HepG2 (cell line): ENCODE measurements around the gene DCST2. TPM values are rescaled to one million over a fixed set of nuclear protein-coding genes. Genes with fewer than 3 reads are reported as not detected.

Experiments used
- ATAC-seq: fragments of 200-7000 bp; cut with Tn5 transposase; 3 replicates; pipeline ENCODE4 v1.9.1; 2020; ENCODE audit warnings: mild to moderate bottlenecking, moderate library complexity
- BruUV-seq: library from RNA; stranded (reverse); fragments of 400-500 nt; replicated peaks from 2 replicates; lab custom pipeline; 2021; lab: Mats Ljungman, UMichigan
- CTCF ChIA-PET: fragments of 300-600 bp; formaldehyde crosslinking; extraction: SDS; loops from one replicate; lab custom pipeline; 2021; ENCODE audit warnings: low total read pairs, inconsistent platforms, low intra/inter-chr PET ratio; lab: Yijun Ruan, JAX
- POLR2A ChIA-PET: fragments of 350-600 bp; sonication (Branson Sonifier 250); formaldehyde crosslinking; loops from one replicate; lab custom pipeline; 2020; ENCODE audit warnings: antibody characterized with exemption, inconsistent platforms; lab: Yijun Ruan, JAX
- DNase-seq: peaks from one replicate; pipeline ENCODE4 v3.0.0-alpha.2; 2015; ENCODE audit warnings: low spot score
- FAIRE-seq: peaks from 3 replicates; lab custom pipeline; 2011; peaks lifted over from hg19 to GRCh38; lab: Jason Lieb, UNC
- H2AFZ ChIP-seq: one replicate; pipeline ENCODE4 v1.6.1; 2011; ENCODE audit warnings: low read length, inconsistent platforms
- H3K27ac ChIP-seq: fragments of 300-600 bp; 3 replicates; pipeline ENCODE4 v1.8.0; 2011; ENCODE audit warnings: mixed run types, mild to moderate bottlenecking, mixed read lengths, low read length, inconsistent platforms; ENCODE audit not compliant: insufficient read depth; ENCODE audit errors: extremely low read length
- H3K27me3 ChIP-seq, 2 experiments: fragments of 200-600 bp in 1 of 2; 2 replicates in 1 of 2; 3 replicates in 1 of 2; pipeline versions ENCODE4 v1.6.0 to v1.8.0; 2011; ENCODE audit warnings: low read length in 2 of 2, mild to moderate bottlenecking in 2 of 2, moderate library complexity in 2 of 2, inconsistent platforms in 1 of 2; ENCODE audit not compliant: insufficient read depth in 2 of 2, control insufficient read depth in 1 of 2
- H3K36me3 ChIP-seq, 2 experiments: fragments of 200-600 bp in 1 of 2; replicated peaks in 1 of 2; 2 replicates in 1 of 2; 3 replicates in 1 of 2; pipeline versions ENCODE4 v1.5.1 to v1.8.0; 2011; ENCODE audit warnings: low read length in 2 of 2, inconsistent platforms in 1 of 2; ENCODE audit not compliant: insufficient read depth in 2 of 2, control insufficient read depth in 1 of 2
- H3K4me1 ChIP-seq: 2 replicates; pipeline ENCODE4 v1.5.1; 2012; ENCODE audit warnings: low read length, inconsistent platforms; ENCODE audit not compliant: insufficient read depth
- H3K4me2 ChIP-seq: 2 replicates; pipeline ENCODE4 v1.6.0; 2011; ENCODE audit warnings: low read depth, low read length, inconsistent platforms
- H3K4me3 ChIP-seq, 3 experiments: fragments of 200-600 bp in 1 of 3; sonication (generic), shearing (Covaris generic) in 1 of 3; replicated peaks in 1 of 3; 2 replicates each; pipeline ENCODE4 v1.5.1; 2011 to 2016; ENCODE audit warnings: low read length in 3 of 3, inconsistent platforms in 2 of 3, low read depth in 2 of 3, mild to moderate bottlenecking in 2 of 3, control low read depth in 1 of 3, mixed read lengths in 1 of 3; ENCODE audit not compliant: insufficient read depth in 1 of 3
- H3K79me2 ChIP-seq: one replicate; pipeline ENCODE4 v1.6.1; 2011; ENCODE audit warnings: low read length, inconsistent platforms; ENCODE audit not compliant: insufficient read depth
- H3K9ac ChIP-seq: 2 replicates; pipeline ENCODE4 v1.6.0; 2011; ENCODE audit warnings: mild to moderate bottlenecking, low read depth, low read length, inconsistent platforms; ENCODE audit not compliant: insufficient read depth
- H3K9me3 ChIP-seq: 2 replicates; pipeline ENCODE4 v1.5.1; 2012; ENCODE audit warnings: mild to moderate bottlenecking, low read length
- H4K20me1 ChIP-seq: 2 replicates; pipeline ENCODE4 v1.6.0; 2011; ENCODE audit warnings: inconsistent platforms, mild to moderate bottlenecking, low read length, moderate library complexity; ENCODE audit not compliant: insufficient read depth
- AGO2 ChIP-seq: fragments of 200-400 bp; formaldehyde crosslinking; optimal IDR thresholded peaks from 2 replicates; pipeline ENCODE3; 2017; ENCODE audit warnings: mild to moderate bottlenecking, low read depth, low read length, moderate library complexity
- AKAP8 ChIP-seq: sonication (generic); formaldehyde crosslinking; IDR thresholded peaks from 2 replicates; pipeline ENCODE4 v1.5.1; 2020; ENCODE audit warnings: mild to moderate bottlenecking, missing genetic modification reagents
- CREM ChIP-seq, 2 experiments: sonication (generic) in 1 of 2; formaldehyde crosslinking in 1 of 2; IDR thresholded peaks; 2 replicates each; pipeline versions ENCODE4 v1.4.0 to v1.6.1; 2016 to 2020; ENCODE audit warnings: antibody characterized with exemption in 1 of 2, mild to moderate bottlenecking in 1 of 2, missing genetic modification reagents in 1 of 2
- CTCF ChIP-seq: sonication (generic); formaldehyde crosslinking; IDR thresholded peaks from 2 replicates; pipeline ENCODE4 v1.5.0; 2020; ENCODE audit warnings: mild to moderate bottlenecking, missing genetic modification reagents, moderate library complexity
- SIN3A ChIP-seq: IDR thresholded peaks from 2 replicates; pipeline ENCODE4 v1.6.1; 2011; ENCODE audit warnings: low read depth, mild to moderate bottlenecking, control low read depth, low read length, borderline replicate concordance
- ZNF251 ChIP-seq: sonication (generic); formaldehyde crosslinking; IDR thresholded peaks from 2 replicates; pipeline ENCODE4 v1.9.0; 2021; ENCODE audit warnings: mild to moderate bottlenecking, missing genetic modification reagents
- ZNF770 ChIP-seq: sonication (generic); formaldehyde crosslinking; IDR thresholded peaks from 2 replicates; pipeline ENCODE4 v1.5.0; 2020; ENCODE audit warnings: mild to moderate bottlenecking, missing genetic modification reagents
- WGBS: methylation state at CpG from one replicate; pipeline ENCODE4 v1.1.6; 2017; ENCODE audit warnings: low lambda C conversion rate; 5-methylcytosine and 5-hydroxymethylcytosine counted together
- in situ Hi-C: cut with HindIII; loops from 2 replicates; pipeline ENCODE4 v1.10.0; 2017; ENCODE audit warnings: low pct_unique_long_range_greater_than_20kb; ENCODE audit not compliant: extremely low pct_ligation_motif_present
- intact Hi-C: fragments of 100-400 bp; cut with micrococcal nuclease; formaldehyde crosslinking; loops from one replicate; pipeline ENCODE4 v1.10.0; 2022; ENCODE audit not compliant: unreplicated experiment
- polyA plus RNA-seq, 8 experiments: library from polyadenylated mRNA; depleted of rRNA in 3 of 8; stranded (reverse) in 7 of 8; unstranded in 1 of 8; fragments of >200 nt; fragmentation: Illumina TruSeq in 4 of 8; extraction: Trizol in 4 of 8; gene quantifications; 2 replicates each; pipeline versions ENCODE4 v1.2.1 to v1.2.3, GENCODE V29; 2011 to 2016; ENCODE audit warnings: low read depth in 4 of 8, missing spikeins in 1 of 8, mixed read lengths in 1 of 8; ENCODE audit not compliant: insufficient read depth in 1 of 8
- total RNA-seq, 5 experiments: library from RNA; depleted of rRNA; stranded (reverse); fragments of >200 nt; fragmentation: Illumina TruSeq; extraction: Trizol; gene quantifications; 2 replicates each; pipeline ENCODE4 v1.2.3, GENCODE V29; 2016; ENCODE audit warnings: low read depth in 1 of 5

DCST2 gene
- total and polyA plus RNA-seq, 2 of the 13 experiments (the other 11 are each of a cell fraction or from before 2014, with no cell fraction given) = 0.74 TPM; not detected in 1

GRCh38 chr1:154998818-154999570 lies 34.6 kb downstream of the DCST2 start (continued):
- TF ChIP-seq AGO2 (peak; percentile 54), CREM (IDR thresholded peaks at IDR 0.05) (no peak), CREM (CRISPR knock-in tag; IDR thresholded peaks at IDR 0.05) (no peak), SIN3A (no peak)

DNA sequence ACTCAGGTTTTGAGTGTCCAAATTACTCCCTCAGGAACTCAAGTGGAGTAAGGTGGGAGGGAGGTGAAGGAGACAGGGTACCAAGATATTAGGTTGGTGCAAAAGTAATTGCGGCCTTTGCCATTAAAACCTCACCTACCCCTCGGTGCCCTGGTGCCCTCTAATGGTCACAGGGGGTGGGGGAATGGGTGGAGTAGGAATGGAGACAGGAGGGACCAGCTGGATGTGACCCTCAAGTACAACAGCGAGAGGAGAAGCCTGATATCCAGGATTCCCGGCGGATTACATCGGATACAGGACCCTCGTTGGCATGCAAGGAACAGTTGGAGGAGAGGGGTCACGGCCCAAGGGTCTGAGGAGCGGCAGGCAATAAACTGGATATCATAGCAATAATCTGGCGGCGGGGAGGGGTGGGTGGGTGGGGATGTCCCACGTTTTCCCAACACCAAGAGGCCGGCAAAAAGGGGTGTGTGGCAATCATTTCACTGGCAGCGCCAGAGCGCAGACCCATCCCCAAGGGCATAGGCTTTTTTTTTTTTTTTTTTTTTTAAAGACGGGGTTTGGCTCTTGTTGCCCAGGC lies 35.3 kb downstream of the DCST2 start:
- WGBS = 88% methylated on average over 16 of the region's 16 CpGs
- no peak for DNase-seq
- Histone ChIP-seq H3K9ac (no peak overlapping the region), H3K9me3 (no peaks in the 10 kb centered on the region), H3K4me1 (peaks cover 18% of the 10 kb centered on the region), H3K4me2 (no peak overlapping the region), H3K4me3 (no peak overlapping the region), H2AFZ (no peak overlapping the region), H3K36me3 (no peaks in the 10 kb centered on the region), H3K27me3 (no peaks in the 10 kb centered on the region; a peak in 1 of 5 replicates), H3K27ac (no peak overlapping the region), H3K79me2 (peaks cover 7% of the 10 kb centered on the region), H4K20me1 (no peaks in the 10 kb centered on the region)
- no peak for ATAC-seq
- no peak for FAIRE-seq
- peak; percentile 39 for TF ChIP-seq CTCF
- no peak for TF ChIP-seq ZNF251
- TF ChIP-seq ZNF770 = no peak
- peak; percentile 2; the same call in 1 of the 2 replicates for TF ChIP-seq AKAP8
- BruUV-seq = no TSS peak
- ChIA-PET POLR2A (interaction anchor here (3.9 to 6.7 kb wide), 2 partner anchors 25 to 43 kb away, joined by 21 to 86 read pairs; partner anchors contain the start of gene PBXIP1), CTCF (interaction anchor here (2.8 to 6.8 kb wide), 2 partner anchors 19 to 92 kb away, joined by 11 to 54 read pairs; no protein-coding TSS in a partner anchor)
- in situ Hi-C loops = loop anchor here (5.0 kb wide), 1 partner anchor 36 kb away; the partner anchor contains the start of gene PYGO2
- intact Hi-C loops = loop anchor here (5.0 kb wide), 1 partner anchor 64 kb away; the partner anchor contains the start of gene EFNA4
